Measurements from ENCODE around the gene RADIL. TPM values are rescaled to one million over a fixed set of nuclear protein-coding genes. Genes with fewer than 3 reads are reported as not detected.

Gene RADIL
- polyA plus RNA-seq, 1 donor, result 2.9 TPM

GRCh38 chr7:4754433-4755010 is 129.0 kb downstream of the RADIL start:
- DNase-seq (ENCODE audit: low read depth), result no peak

GRCh38 chr7:4753598-4754432 is 129.7 kb downstream of the RADIL start:
- no peak for DNase-seq (ENCODE audit: low read depth)

- no peak for DNase-seq (ENCODE audit: low read depth)
Measured at GRCh38 chr7:4751398-4751947, 132.0 kb downstream of the RADIL start.

GRCh38 chr7:4749798-4750197 is 133.7 kb downstream of the RADIL start:
- DNase-seq (ENCODE audit: low read depth), result no peak

GRCh38 chr7:4749363-4749762 is 134.2 kb downstream of the RADIL start:
- DNase-seq (ENCODE audit: low read depth), result no peak

Other genes with a start within 250 kb of the RADIL start
- 17.1 TPM for gene FOXK1, start 201.4 kb downstream of the RADIL start, polyA plus RNA-seq (ENCODE audit: insufficient read length)
- gene AP5Z1, start 108.1 kb downstream of the RADIL start, polyA plus RNA-seq (ENCODE audit: insufficient read length), result 14.1 TPM
- 0.05 TPM for gene PAPOLB, start 21.7 kb downstream of the RADIL start, polyA plus RNA-seq (ENCODE audit: insufficient read length)
- gene MMD2, start 75.5 kb upstream of the RADIL start, polyA plus RNA-seq (ENCODE audit: insufficient read length), result not detected
- gene RBAK, start 162.1 kb upstream of the RADIL start, polyA plus RNA-seq (ENCODE audit: insufficient read length), result 11.1 TPM

All from forelimb muscle (tissue), 1 donor.